Skin of body (tissue), 2 donors: Measurements from ENCODE around the gene CDK5RAP3. TPM values are rescaled to one million over a fixed set of nuclear protein-coding genes. Genes with fewer than 3 reads are reported as not detected.

ENCODE experiments used
- DNase-seq: peaks from one replicate; lab custom pipeline; 2025; lab: John Stamatoyannopoulos, UW
- total RNA-seq: library from RNA; depleted of rRNA; stranded (reverse); fragments of >200 nt; gene quantifications from one replicate; pipeline ENCODE4 v1.2.3, GENCODE V29; 2014

The CDK5RAP3 gene
- total RNA-seq, 1 donor from 2014 or later: 126 TPM

DNA sequence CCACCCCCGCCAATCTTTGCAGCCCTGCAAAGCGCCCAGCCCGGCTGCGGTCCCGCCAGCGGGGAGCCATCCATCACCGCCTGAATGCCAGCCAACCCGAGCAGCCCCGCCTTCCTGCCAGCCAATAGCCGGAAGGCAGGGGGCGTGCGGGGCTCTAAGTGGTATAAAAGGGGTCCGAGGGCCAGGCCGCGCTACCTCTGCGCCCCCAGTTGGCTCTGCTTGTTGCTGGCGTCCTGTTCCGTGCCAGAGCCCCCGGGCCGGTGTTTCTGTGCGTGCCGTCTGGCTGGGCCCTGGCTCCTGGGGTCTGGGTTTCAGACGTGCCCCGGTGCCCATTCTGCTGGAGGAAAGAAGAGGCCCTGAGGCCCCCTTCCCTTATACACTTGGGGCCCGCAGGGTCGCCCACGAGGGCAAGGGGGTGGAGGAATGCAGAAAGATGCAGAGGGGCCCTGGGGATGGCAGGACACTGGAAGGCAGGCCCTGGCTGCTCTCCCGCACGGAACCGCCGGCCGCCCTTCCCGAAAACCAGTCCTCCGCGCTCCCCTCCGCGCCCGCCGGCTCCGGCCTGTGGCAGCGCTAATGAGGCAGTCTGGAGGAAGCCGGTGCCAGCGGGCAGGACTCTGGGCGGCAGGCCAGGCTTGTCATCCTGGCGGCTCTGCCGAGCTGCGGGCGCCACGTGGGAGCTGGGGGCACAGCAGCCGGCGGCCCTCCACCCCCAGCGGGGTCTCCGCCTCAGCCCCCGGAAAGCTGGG is 52.7 kb downstream of the CDK5RAP3 start:
- DNase-seq: peak; percentile 17

DNA sequence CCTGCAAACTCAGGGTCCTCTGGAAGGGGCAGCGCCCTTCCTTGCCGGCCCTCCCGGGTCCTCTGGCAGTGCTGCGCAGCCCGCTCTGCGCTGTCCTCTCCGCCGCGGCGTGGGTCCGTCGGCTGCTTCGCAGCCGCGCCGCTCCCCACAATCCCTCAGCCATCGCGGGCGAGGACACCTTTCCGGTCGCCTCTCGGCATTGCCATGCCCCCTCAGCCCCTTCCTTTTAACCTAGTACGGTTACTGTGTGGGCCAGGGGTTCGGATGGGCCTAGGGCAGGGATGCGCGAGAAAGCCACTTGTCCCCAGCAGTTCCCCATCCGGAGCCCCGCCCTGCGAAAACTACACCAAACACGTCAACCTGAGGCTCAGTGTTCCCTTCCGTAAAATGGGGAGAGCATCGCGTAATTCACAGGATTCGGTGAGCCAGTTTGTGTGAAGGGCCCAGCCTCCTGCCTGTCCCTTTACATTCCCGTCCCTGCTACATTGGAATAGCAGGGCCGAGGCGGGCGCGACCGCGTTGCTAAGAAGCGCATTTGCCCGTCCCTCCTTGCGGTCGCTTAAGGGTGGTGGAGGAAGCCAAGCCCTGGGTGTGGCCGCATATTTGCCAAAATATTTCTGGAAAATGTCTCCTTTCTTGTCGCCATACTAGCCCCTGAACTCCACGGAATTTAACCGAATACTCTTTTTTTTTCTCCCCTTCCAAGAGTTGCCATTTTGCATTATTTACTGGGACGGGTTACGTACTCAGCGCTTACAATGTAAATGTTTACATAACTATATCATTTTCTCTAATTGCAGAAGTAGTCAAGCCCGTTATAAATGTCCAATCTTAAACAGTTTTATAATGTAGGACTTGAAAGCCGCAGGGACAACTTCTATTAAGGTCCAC is 53.5 kb downstream of the CDK5RAP3 start:
- peak; percentile 69 for DNase-seq

DNA sequence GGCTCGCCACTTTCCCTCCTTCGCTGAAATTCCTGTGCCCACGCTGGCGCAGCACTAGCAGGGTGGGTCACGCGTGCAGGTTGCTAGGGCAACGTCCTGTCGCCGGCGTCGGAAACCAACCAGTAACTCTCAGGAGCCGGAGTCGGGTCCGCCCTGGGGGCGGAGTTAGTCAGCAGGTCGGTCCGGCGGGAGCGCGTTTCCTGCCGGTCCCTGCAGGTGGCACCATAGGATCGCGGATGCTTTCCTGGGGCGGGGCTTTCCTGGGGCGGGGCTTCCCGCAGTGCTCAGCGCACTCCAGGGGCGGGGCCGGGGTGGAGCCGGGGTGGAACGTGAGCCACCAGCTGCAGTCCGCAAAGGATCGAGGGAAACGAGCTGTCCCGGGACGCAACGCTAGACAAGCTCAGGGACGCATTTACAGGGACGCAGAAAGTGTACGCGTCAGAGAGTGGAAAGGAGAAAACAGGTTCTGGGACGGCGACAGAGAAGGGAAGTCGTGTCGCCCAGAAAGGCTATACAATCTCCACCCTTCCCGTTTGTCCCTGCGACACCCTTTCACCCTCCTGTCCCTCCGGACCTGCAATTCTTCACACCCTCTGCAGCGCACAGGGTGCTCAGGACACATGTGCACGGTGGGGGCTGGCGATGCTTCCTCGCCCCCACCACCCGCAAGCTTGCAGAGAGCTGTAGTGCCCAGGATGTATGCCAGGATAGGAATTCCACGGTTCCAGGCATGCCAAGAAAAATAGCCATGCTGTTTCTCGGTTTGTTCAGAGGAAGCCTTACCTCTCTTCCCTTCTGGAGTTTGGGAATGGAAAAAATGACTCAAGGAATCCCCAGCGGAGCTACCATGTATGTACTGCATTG is 54.4 kb downstream of the CDK5RAP3 start:
- DNase-seq: peak; percentile 99

DNA sequence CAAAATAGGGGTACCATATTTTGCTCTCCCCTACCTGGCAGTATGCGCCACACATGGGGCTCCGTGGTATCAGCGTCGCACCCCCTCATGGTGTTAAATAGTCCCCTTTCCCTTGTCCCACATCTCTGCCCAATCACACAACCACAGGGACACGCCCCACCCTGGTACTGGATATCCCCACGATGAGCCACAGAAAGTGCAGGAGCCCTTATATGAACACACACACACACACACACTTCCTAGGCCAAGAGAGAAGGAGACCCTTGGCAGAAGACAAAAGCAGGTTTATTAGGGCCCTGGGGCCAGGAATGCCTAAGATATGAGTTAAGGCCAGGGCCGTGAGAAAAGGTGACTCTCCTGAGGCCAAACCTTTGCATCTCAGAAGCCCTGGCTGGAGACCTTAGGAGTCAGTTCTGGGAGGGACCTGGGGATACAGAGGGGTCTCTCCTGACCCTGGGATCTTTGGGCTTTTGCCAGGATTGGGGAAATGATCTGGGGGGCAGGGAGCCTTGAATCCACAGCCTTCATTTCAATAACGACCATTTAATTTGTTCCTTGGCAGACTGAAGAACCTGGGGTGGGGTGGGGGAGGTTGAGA is 55.1 kb downstream of the CDK5RAP3 start:
- DNase-seq: no peak

DNA sequence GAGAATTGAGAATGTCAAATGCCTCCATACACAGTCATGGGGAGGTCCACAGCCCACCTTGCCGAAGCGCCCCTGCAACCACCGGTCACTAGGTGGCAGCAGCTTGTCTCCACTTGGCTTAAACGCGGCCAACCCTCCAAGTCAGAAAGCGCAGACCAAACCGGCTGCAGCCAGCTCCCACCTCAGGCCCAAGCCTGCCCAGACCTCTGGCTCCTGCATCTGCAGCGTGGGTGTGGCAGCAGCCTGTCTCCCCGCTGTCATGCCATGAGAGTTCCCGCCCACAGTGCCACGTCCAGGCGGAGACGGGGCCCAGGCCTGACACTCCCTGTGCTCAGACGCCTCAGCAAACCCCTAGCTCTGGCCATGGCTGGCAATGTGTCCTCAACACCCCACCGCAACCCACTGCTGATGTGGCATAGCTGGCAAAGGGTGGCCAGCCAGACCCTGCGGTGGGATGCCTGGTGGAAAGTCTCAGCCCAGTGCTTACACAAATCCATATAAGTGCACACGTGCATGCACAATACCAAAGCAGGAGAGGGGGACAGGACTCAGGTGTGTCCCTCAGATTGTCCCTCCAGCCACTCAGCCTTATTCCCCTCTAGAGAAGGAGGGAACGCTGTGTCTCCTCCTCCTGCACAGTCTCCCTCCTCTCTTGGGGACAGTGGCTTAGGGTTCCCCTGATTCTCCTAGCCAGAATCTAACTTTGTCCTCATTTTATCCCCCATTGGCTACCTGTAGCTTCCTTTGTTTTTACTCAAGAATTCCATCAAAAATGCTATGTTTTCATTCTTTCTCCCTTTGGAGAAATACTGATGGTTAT is 55.8 kb downstream of the CDK5RAP3 start:
- peak; percentile 78 for DNase-seq

DNA sequence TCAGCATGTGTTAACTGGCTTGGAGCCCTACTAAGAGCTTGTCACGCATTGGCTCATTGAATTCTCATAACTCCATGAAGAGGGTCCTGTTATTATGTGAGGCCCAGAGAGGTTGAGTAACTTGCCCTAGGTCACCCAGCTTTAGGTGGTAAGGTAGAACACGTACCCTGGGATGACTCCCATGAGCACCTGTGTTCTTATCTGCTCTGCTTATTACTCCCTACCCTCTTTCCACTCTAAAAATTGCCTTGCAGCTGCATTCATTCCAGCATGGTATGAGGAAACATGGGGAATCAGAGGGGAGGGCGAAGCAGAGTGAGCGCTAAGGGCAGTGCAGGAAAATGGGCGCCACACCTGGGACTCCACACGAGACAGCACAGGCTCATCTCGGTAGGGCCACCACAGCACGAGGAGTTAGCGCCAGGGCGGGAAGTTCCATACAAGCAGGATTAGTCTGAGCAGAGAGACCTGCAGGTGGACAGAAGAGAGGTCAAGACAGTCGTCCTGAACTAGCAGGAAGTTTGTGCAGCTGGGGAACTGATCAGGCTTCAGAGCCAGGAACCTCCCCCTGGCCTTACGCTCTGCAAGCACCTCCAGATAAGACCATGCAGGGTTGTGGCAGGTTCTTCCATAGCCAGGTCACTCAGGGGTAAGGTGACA is 56.5 kb downstream of the CDK5RAP3 start:
- DNase-seq: no peak

DNA sequence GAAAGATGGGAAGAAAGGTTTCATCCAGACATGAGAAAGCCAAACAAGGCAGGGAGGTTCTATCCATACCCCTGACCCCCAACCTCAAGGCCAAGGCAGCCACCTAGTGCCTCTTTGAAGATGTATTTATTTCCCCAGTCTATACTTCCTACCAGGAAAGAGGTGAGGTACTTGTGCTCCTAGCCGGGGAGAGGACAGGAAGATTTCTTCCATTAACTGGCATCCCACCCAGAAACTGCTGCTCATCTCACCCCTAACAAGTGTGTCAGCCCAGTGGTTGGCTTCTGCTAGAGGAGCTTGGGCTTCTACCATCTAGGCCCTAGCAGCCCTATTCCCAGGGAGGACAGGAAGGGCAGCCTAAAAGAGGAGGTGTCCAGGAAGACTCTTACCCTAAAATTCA is 57.8 kb downstream of the CDK5RAP3 start:
- no peak for DNase-seq

DNA sequence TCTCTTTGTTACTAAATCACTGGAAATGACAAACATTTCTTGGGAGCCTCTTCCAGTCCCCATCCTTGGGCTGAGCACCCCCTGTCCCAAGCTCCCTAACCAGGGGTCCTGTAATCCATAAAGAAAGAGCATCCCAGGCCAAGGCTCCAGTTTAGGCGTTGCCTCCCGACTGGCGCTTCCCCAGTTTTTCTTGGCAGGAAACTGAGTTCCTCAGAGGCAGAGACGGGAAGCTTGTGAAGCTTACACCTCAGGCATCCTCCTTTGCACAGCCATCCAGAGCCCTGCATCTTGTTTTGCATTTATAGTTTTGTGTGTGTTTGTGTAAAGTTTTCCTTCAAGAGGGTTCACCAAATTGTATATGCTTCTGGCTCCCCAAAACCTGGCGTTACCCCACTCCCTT is 59.6 kb downstream of the CDK5RAP3 start:
- DNase-seq: no peak

Other genes starting within 250 kb of the CDK5RAP3 start
- 0.39 TPM for gene TBX21, start 237.9 kb upstream of the CDK5RAP3 start, total RNA-seq
- gene OSBPL7, start 149.3 kb upstream of the CDK5RAP3 start, total RNA-seq: 3.7 TPM
- gene MRPL10, start 139.6 kb upstream of the CDK5RAP3 start, total RNA-seq: 10.0 TPM
- gene LRRC46, start 139.4 kb upstream of the CDK5RAP3 start, total RNA-seq: 0.10 TPM
- 40.1 TPM for gene SCRN2, start 129.8 kb upstream of the CDK5RAP3 start, total RNA-seq
- 10.2 TPM for gene SP6, start 120.0 kb upstream of the CDK5RAP3 start, total RNA-seq
- 2.1 TPM for gene SP2, start 74.9 kb upstream of the CDK5RAP3 start, total RNA-seq
- 8.1 TPM for gene PNPO, start 29.5 kb upstream of the CDK5RAP3 start, total RNA-seq
- 1.7 TPM for gene PRR15L, start 13.2 kb upstream of the CDK5RAP3 start, total RNA-seq
- gene COPZ2, start 66.7 kb downstream of the CDK5RAP3 start, total RNA-seq: 43.1 TPM
- gene NFE2L1, start 77.2 kb downstream of the CDK5RAP3 start, total RNA-seq: 59.0 TPM
- 44.2 TPM for gene CBX1, start 130.4 kb downstream of the CDK5RAP3 start, total RNA-seq
- 9.0 TPM for gene SNX11, start 136.7 kb downstream of the CDK5RAP3 start, total RNA-seq